GM12878 (cell line): Measurements from ENCODE around the gene OR10J4. TPM values are rescaled to one million over a fixed set of nuclear protein-coding genes. Genes with fewer than 3 reads are reported as not detected.
"Not testable (repeated sequence)": the region's sequence is repeated elsewhere in the genome, so short reads cannot be mapped to it uniquely, and the experiment has no call there.

Source experiments
- ATAC-seq: fragments of 200-7000 bp; cut with Tn5 transposase; 3 replicates; pipeline ENCODE4 v1.9.1; 2020; ENCODE audit warnings: mild to moderate bottlenecking, moderate library complexity
- BruUV-seq: library from RNA; stranded (reverse); fragments of 400-500 nt; replicated peaks from 2 replicates; lab custom pipeline; 2021; lab: Mats Ljungman, UMichigan
- CTCF ChIA-PET: fragments of 300-600 bp; sonication (Branson Sonifier 250); formaldehyde crosslinking; extraction: SDS; loops from one replicate; lab custom pipeline; 2021; ENCODE audit warnings: inconsistent platforms; lab: Yijun Ruan, JAX
- POLR2A ChIA-PET: fragments of 350-600 bp; formaldehyde crosslinking; extraction: SDS; loops from one replicate; lab custom pipeline; 2021; ENCODE audit warnings: inconsistent platforms; lab: Charles Lee
- RAD21 ChIA-PET: fragments of 300-600 bp; sonication (Branson Sonifier 250); formaldehyde crosslinking; loops from one replicate; lab custom pipeline; 2023; ENCODE audit warnings: antibody characterized with exemption; ENCODE audit not compliant: unreplicated experiment; lab: Charles Lee
- SMC1A ChIA-PET: fragments of 300-600 bp; sonication (Branson Sonifier 250); formaldehyde crosslinking; loops from one replicate; lab custom pipeline; 2023; ENCODE audit not compliant: unreplicated experiment, uncharacterized antibody; lab: Charles Lee
- DNase-seq: peaks from one replicate; pipeline ENCODE4 v3.0.0-alpha.2; 2011; ENCODE audit warnings: low read depth, low spot score
- FAIRE-seq: peaks from 3 replicates; lab custom pipeline; 2011; peaks lifted over from hg19 to GRCh38; lab: Jason Lieb, UNC
- H2AFZ ChIP-seq: 2 replicates; pipeline ENCODE4 v1.6.0; 2011; ENCODE audit warnings: low read depth, low read length, control low read depth; ENCODE audit not compliant: control insufficient read depth
- H3K27ac ChIP-seq: 2 replicates; pipeline ENCODE4 v1.5.1; 2011; ENCODE audit warnings: control low read depth; ENCODE audit not compliant: control insufficient read depth, insufficient read depth
- H3K27me3 ChIP-seq, 2 experiments: replicated peaks in 1 of 2; 2 replicates each; pipeline versions ENCODE4 v1.6.0 to v1.6.1; 2011; ENCODE audit warnings: low read length in 1 of 2; ENCODE audit not compliant: control insufficient read depth in 2 of 2, insufficient read depth in 2 of 2
- H3K36me3 ChIP-seq, 2 experiments: 2 replicates each; pipeline ENCODE4 v1.5.1; 2011; ENCODE audit warnings: low read length in 1 of 2; ENCODE audit not compliant: control insufficient read depth in 2 of 2, insufficient read depth in 2 of 2
- H3K4me1 ChIP-seq: 2 replicates; pipeline ENCODE4 v1.6.1; 2011; ENCODE audit warnings: mild to moderate bottlenecking, low read length, moderate library complexity, mixed read lengths; ENCODE audit not compliant: control insufficient read depth, insufficient read depth
- H3K4me2 ChIP-seq: 2 replicates; pipeline ENCODE4 v1.6.0; 2011; ENCODE audit warnings: control low read depth; ENCODE audit not compliant: control insufficient read depth, insufficient read depth
- H3K4me3 ChIP-seq: fragments of 200-600 bp; sonication (generic); 2 replicates; pipeline ENCODE4 v1.5.1; 2016
- H3K79me2 ChIP-seq: 2 replicates; pipeline ENCODE4 v1.6.0; 2011; ENCODE audit warnings: low read length; ENCODE audit not compliant: control insufficient read depth, insufficient read depth
- H3K9ac ChIP-seq: 2 replicates; pipeline ENCODE4 v1.8.0; 2011; ENCODE audit warnings: low read length, control low read depth, mixed read lengths; ENCODE audit not compliant: control insufficient read depth, insufficient read depth
- H3K9me3 ChIP-seq: replicated peaks from 3 replicates; pipeline ENCODE4 v1.5.1; 2011; ENCODE audit warnings: mild to moderate bottlenecking, low read length; ENCODE audit not compliant: control insufficient read depth, insufficient read depth
- H4K20me1 ChIP-seq: 2 replicates; pipeline ENCODE4 v1.6.0; 2011; ENCODE audit not compliant: control insufficient read depth, insufficient read depth
- CREM ChIP-seq: IDR thresholded peaks from 2 replicates; pipeline ENCODE4 v1.6.1; 2014; ENCODE audit warnings: antibody characterized with exemption, low read depth
- GABPA ChIP-seq: IDR thresholded peaks from 2 replicates; pipeline ENCODE4 v1.6.1; 2014; ENCODE audit warnings: antibody characterized with exemption, low read depth, mild to moderate bottlenecking, inconsistent platforms
- NR2F1 ChIP-seq: fragments of 450-650 bp; conservative IDR thresholded peaks from 2 replicates; pipeline ENCODE4 v1.6.1; 2017; ENCODE audit warnings: mild to moderate bottlenecking
- POLR2A ChIP-seq: IDR thresholded peaks from 2 replicates; pipeline ENCODE4 v1.6.1; 2011; ENCODE audit warnings: low read depth, mild to moderate bottlenecking, low read length
- SUPT20H ChIP-seq: IDR thresholded peaks from 2 replicates; pipeline ENCODE4 v1.6.1; 2011; ENCODE audit warnings: low read depth, mild to moderate bottlenecking, low read length, moderate library complexity, borderline replicate concordance; ENCODE audit not compliant: control insufficient read depth
- TBL1XR1 ChIP-seq: IDR thresholded peaks from 2 replicates; pipeline ENCODE4 v1.6.1; 2012; ENCODE audit warnings: low read depth, low read length, improper control_type of control experiment
- ZBTB33 ChIP-seq: fragments of 450-650 bp; IDR thresholded peaks from 2 replicates; pipeline ENCODE4 v1.6.1; 2017; ENCODE audit warnings: mild to moderate bottlenecking
- WGBS: methylation state at CpG from one replicate; pipeline ENCODE4 v1.1.6; 2016; ENCODE audit warnings: low lambda C conversion rate; ENCODE audit not compliant: insufficient replicate concordance, insufficient coverage; ENCODE audit errors: missing lambda C conversion rate; 5-methylcytosine and 5-hydroxymethylcytosine counted together
- in situ Hi-C: fragments of 300-500 bp; cut with MboI; formaldehyde crosslinking; loops from 9 replicates; pipeline ENCODE4 v1.14.3; 2018; ENCODE audit warnings: mixed read lengths
- intact Hi-C: fragments of 100-400 bp; cut with micrococcal nuclease; formaldehyde crosslinking; loops from one replicate; pipeline ENCODE4 v1.14.2; 2022; ENCODE audit not compliant: unreplicated experiment
- polyA plus RNA-seq, 11 experiments: library from polyadenylated mRNA; depleted of rRNA in 4 of 11; unstranded in 6 of 11; stranded (reverse) in 5 of 11; fragments of >200 nt; fragmentation: Nextera tagmentation in 4 of 11; fragmentation: Illumina TruSeq in 1 of 11; extraction: Ambion mirVana in 4 of 11; extraction: Trizol in 1 of 11; gene quantifications; 1 replicate in 1 of 11; 2 replicates in 10 of 11; pipeline versions ENCODE4 v1.2.1 to v1.2.3, GENCODE V29; 2011 to 2016; ENCODE audit warnings: inconsistent platforms in 2 of 11, missing spikeins in 2 of 11, low read depth in 1 of 11
- total RNA-seq, 4 experiments: library from RNA; depleted of rRNA in 3 of 4; stranded (reverse); fragments of >200 nt in 3 of 4; fragmentation: Illumina TruSeq in 1 of 4; extraction: Trizol in 1 of 4; gene quantifications; 2 replicates each; pipeline versions ENCODE4 v1.2.1 to v1.2.3, GENCODE V29; 2013 to 2021

OR10J4 gene
- total and polyA plus RNA-seq, 10 of the 15 experiments (the other 5 are each of a cell fraction or from before 2014, with no cell fraction given) = not detected

- intact Hi-C loops (no loop called here), in situ Hi-C loops (no loop called here)
- Histone ChIP-seq H3K9me3 (no peaks in the 10 kb centered on the region), H3K79me2 (no peaks in the 10 kb centered on the region), H2AFZ (no peak overlapping the region), H3K4me2 (no peak overlapping the region), H3K27me3 (no peaks in the 10 kb centered on the region), H3K4me3 (no peak overlapping the region), H3K4me1 (no peaks in the 10 kb centered on the region), H3K27ac (no peak overlapping the region), H3K36me3 (no peaks in the 10 kb centered on the region), H4K20me1 (no peaks in the 10 kb centered on the region)
- FAIRE-seq (no peak), ATAC-seq (no peak), DNase-seq (no peak)
- POLR2A ChIA-PET = no interaction called here
- CTCF ChIA-PET = no interaction called here
- RAD21 ChIA-PET = no interaction called here
- 10% methylated on average over 1 of the region's 1 CpG for WGBS
- TF ChIP-seq CREM = no peak
- no peak for TF ChIP-seq POLR2A
- TF ChIP-seq TBL1XR1 = no peak
- TF ChIP-seq NR2F1 = no peak
- no peak for TF ChIP-seq ZBTB33
- TF ChIP-seq GABPA = no peak
- no peak for TF ChIP-seq SUPT20H
- TF ChIP-seq, all 136 proteins: peak for 0
- SMC1A ChIA-PET = no interaction called here
- no peak overlapping the region for H3K9ac ChIP-seq
- BruUV-seq = no TSS peak
These were observed 16.2 kb downstream of the OR10J4 start for GRCh38 chr1:159448181-159448580.

GRCh38 chr1:159449605-159450004 is 17.6 kb downstream of the OR10J4 start:
- H3K27ac ChIP-seq, BruUV-seq, H3K4me2 ChIP-seq, RAD21 ChIA-PET, ATAC-seq, CTCF ChIA-PET, FAIRE-seq, SMC1A ChIA-PET, H3K4me1 ChIP-seq, H3K27me3 ChIP-seq, H3K4me3 ChIP-seq, H3K79me2 ChIP-seq, H3K9me3 ChIP-seq, intact Hi-C loops, in situ Hi-C loops, H3K9ac ChIP-seq, H3K36me3 ChIP-seq, H4K20me1 ChIP-seq, POLR2A ChIA-PET, DNase-seq, H2AFZ ChIP-seq: not testable (repeated sequence)
- 81% methylated on average over 9 of the region's 23 CpGs for WGBS
